Nephron progenitor cell (in vitro differentiated cells): ENCODE data around the gene CIB2.

ENCODE experiments used
- DNase-seq: peaks from one replicate; pipeline ENCODE4 v3.0.0; 2021
- H3K27ac Mint-ChIP-seq: 2 replicates; pipeline ENCODE4 v1.8.0; 2021; ENCODE audit warnings: mild to moderate bottlenecking, moderate library complexity, mixed read lengths
- H3K27me3 Mint-ChIP-seq: 2 replicates; pipeline ENCODE4 v1.8.0; 2021; ENCODE audit warnings: mild to moderate bottlenecking, low read depth, mixed read lengths; ENCODE audit not compliant: poor library complexity
- H3K36me3 Mint-ChIP-seq: 2 replicates; pipeline ENCODE4 v1.8.0; 2021; ENCODE audit warnings: low read depth, mixed read lengths
- H3K4me1 Mint-ChIP-seq: 2 replicates; pipeline ENCODE4 v1.8.0; 2021; ENCODE audit warnings: mixed read lengths
- H3K4me3 Mint-ChIP-seq: 2 replicates; pipeline ENCODE4 v1.8.0; 2021; ENCODE audit warnings: mild to moderate bottlenecking, moderate library complexity, mixed read lengths
- H3K9me3 Mint-ChIP-seq: 2 replicates; pipeline ENCODE4 v1.8.0; 2021; ENCODE audit warnings: mild to moderate bottlenecking, moderate library complexity, mixed read lengths
- CTCF ChIP-seq: fragments of 200-600 bp; sonication (generic); IDR thresholded peaks from 2 replicates; pipeline ENCODE4 v1.5.0; 2021; ENCODE audit warnings: antibody characterized with exemption

CIB2 gene

GRCh38 chr15:78088773-78089080 lies 42.5 kb downstream of the CIB2 start:
- H3K36me3 Mint-ChIP-seq, result no peaks in the 10 kb centered on the region
- TF ChIP-seq CTCF, result no peak
- no peaks in the 10 kb centered on the region for H3K9me3 Mint-ChIP-seq
- H3K27ac Mint-ChIP-seq, result no peak overlapping the region
- no peak for DNase-seq
- H3K4me1 Mint-ChIP-seq, result peaks cover 27% of the 10 kb centered on the region
- H3K27me3 Mint-ChIP-seq, result no peaks in the 10 kb centered on the region
- no peak overlapping the region for H3K4me3 Mint-ChIP-seq

GRCh38 chr15:78087951-78088772 lies 43.1 kb downstream of the CIB2 start:
- Mint-ChIP-seq H3K27me3 (no peaks in the 10 kb centered on the region), H3K36me3 (no peaks in the 10 kb centered on the region), H3K9me3 (no peaks in the 10 kb centered on the region), H3K27ac (no peak overlapping the region), H3K4me1 (peaks cover 22% of the 10 kb centered on the region), H3K4me3 (no peak overlapping the region)
- TF ChIP-seq CTCF, result no peak
- no peak for DNase-seq

- no peaks in the 10 kb centered on the region for H3K36me3 Mint-ChIP-seq
- no peak overlapping the region for H3K27ac Mint-ChIP-seq
- H3K9me3 Mint-ChIP-seq, result no peaks in the 10 kb centered on the region
- no peak for DNase-seq
- H3K4me3 Mint-ChIP-seq, result no peak overlapping the region
- H3K4me1 Mint-ChIP-seq, result peaks cover 5% of the 10 kb centered on the region
- no peak for TF ChIP-seq CTCF
- no peaks in the 10 kb centered on the region for H3K27me3 Mint-ChIP-seq
Measured at GRCh38 chr15:78085928-78086327, 45.3 kb downstream of the CIB2 start.

- Mint-ChIP-seq H3K36me3 (no peaks in the 10 kb centered on the region), H3K27me3 (peaks cover 4% of the 10 kb centered on the region), H3K27ac (no peak overlapping the region), H3K4me1 (peaks cover 5% of the 10 kb centered on the region), H3K4me3 (no peak overlapping the region), H3K9me3 (no peaks in the 10 kb centered on the region)
- DNase-seq, result no peak
- no peak for TF ChIP-seq CTCF
Measured at GRCh38 chr15:78084449-78084750, 46.8 kb downstream of the CIB2 start.

- no peak for DNase-seq
- no peaks in the 10 kb centered on the region for H3K36me3 Mint-ChIP-seq
- H3K27ac Mint-ChIP-seq, result no peak overlapping the region
- H3K4me1 Mint-ChIP-seq, result peaks cover 5% of the 10 kb centered on the region
- peaks cover 4% of the 10 kb centered on the region for H3K27me3 Mint-ChIP-seq
- no peaks in the 10 kb centered on the region for H3K9me3 Mint-ChIP-seq
- no peak overlapping the region for H3K4me3 Mint-ChIP-seq
- TF ChIP-seq CTCF, result no peak
Measured at GRCh38 chr15:78083687-78084448, 47.4 kb downstream of the CIB2 start.

- Mint-ChIP-seq H3K4me3 (no peak overlapping the region), H3K27ac (no peak overlapping the region), H3K27me3 (peaks cover 7% of the 10 kb centered on the region), H3K4me1 (peaks cover 5% of the 10 kb centered on the region), H3K36me3 (no peaks in the 10 kb centered on the region), H3K9me3 (no peaks in the 10 kb centered on the region)
- no peak for DNase-seq
- TF ChIP-seq CTCF, result no peak
Measured at GRCh38 chr15:78083186-78083585, 48.1 kb downstream of the CIB2 start.
